Measurements from ENCODE around the gene OMD.

OMD gene

GRCh38 chr9:92381775-92382174 lies 42.5 kb downstream of the OMD start:
- Histone ChIP-seq H3K4me3 (ENCODE audit: low read length) (no peak overlapping the region), H3K4me2 (ENCODE audit: low read length) (no peak overlapping the region), H3K9me3 (ENCODE audit: control insufficient read depth, insufficient read depth, low read length) (no peaks in the 10 kb centered on the region), H3K9me2 (replicated peaks; ENCODE audit: control insufficient read depth, low read length) (no peaks in the 10 kb centered on the region), H3K27ac (ENCODE audit: low read depth, low read length) (no peak overlapping the region), H3K27me3 (ENCODE audit: control insufficient read depth, low read length) (no peaks in the 10 kb centered on the region), H3F3A (ENCODE audit: control insufficient read depth, insufficient read depth) (no peaks in the 10 kb centered on the region), H3K4me1 (ENCODE audit: control insufficient read depth, low read length) (no peaks in the 10 kb centered on the region), H3K79me2 (ENCODE audit: control insufficient read depth, low read length) (no peaks in the 10 kb centered on the region), H4K20me1 (ENCODE audit: control insufficient read depth, insufficient read depth, low read depth, low read length) (peaks cover 7% of the 10 kb centered on the region; the same call in 1 of the 2 replicates), H3K36me3 (ENCODE audit: control insufficient read depth, low read length) (0 out of 2 replicates have a peak, but pooled peaks cover 5% of the 10 kb centered on the region)
- TF ChIP-seq CTCF (IDR thresholded peaks at IDR 0.05; ENCODE audit: low read depth, low read length, poor library complexity, severe bottlenecking) (no peak), EZH2phosphoT487 (IDR thresholded peaks at IDR 0.05; ENCODE audit: borderline replicate concordance, low read length) (no peak)

- no peaks in the 10 kb centered on the region for H3K9me3 ChIP-seq (ENCODE audit: control insufficient read depth, insufficient read depth, low read length)
- no peaks in the 10 kb centered on the region for H3K79me2 ChIP-seq (ENCODE audit: control insufficient read depth, low read length)
- no peaks in the 10 kb centered on the region for H3K4me1 ChIP-seq (ENCODE audit: control insufficient read depth, low read length)
- H3K4me2 ChIP-seq (ENCODE audit: low read length), result no peak overlapping the region
- H3K4me3 ChIP-seq (ENCODE audit: low read length), result no peak overlapping the region
- no peak overlapping the region for H3K27ac ChIP-seq (ENCODE audit: low read depth, low read length)
- no peaks in the 10 kb centered on the region for H3K9me2 ChIP-seq (replicated peaks; ENCODE audit: control insufficient read depth, low read length)
- H3K27me3 ChIP-seq (ENCODE audit: control insufficient read depth, low read length), result no peaks in the 10 kb centered on the region
- peaks cover 7% of the 10 kb centered on the region; the same call in 1 of the 2 replicates for H4K20me1 ChIP-seq (ENCODE audit: control insufficient read depth, insufficient read depth, low read depth, low read length)
- no peak for TF ChIP-seq EZH2phosphoT487 (IDR thresholded peaks at IDR 0.05; ENCODE audit: borderline replicate concordance, low read length)
- no peak for TF ChIP-seq CTCF (IDR thresholded peaks at IDR 0.05; ENCODE audit: low read depth, low read length, poor library complexity, severe bottlenecking)
- H3K36me3 ChIP-seq (ENCODE audit: control insufficient read depth, low read length), result peaks cover 4% of the 10 kb centered on the region; the same call in 1 of the 2 replicates
- H3F3A ChIP-seq (ENCODE audit: control insufficient read depth, insufficient read depth), result no peaks in the 10 kb centered on the region
Observed at GRCh38 chr9:92380603-92381002, 43.7 kb downstream of the OMD start.

GRCh38 chr9:92378865-92379560 lies 45.3 kb downstream of the OMD start:
- Histone ChIP-seq H3K4me2 (ENCODE audit: low read length) (no peak overlapping the region), H3K9me2 (replicated peaks; ENCODE audit: control insufficient read depth, low read length) (no peaks in the 10 kb centered on the region), H3K27me3 (ENCODE audit: control insufficient read depth, low read length) (no peaks in the 10 kb centered on the region), H3K27ac (ENCODE audit: low read depth, low read length) (no peak overlapping the region), H3K4me1 (ENCODE audit: control insufficient read depth, low read length) (no peaks in the 10 kb centered on the region), H3F3A (ENCODE audit: control insufficient read depth, insufficient read depth) (no peaks in the 10 kb centered on the region), H3K36me3 (ENCODE audit: control insufficient read depth, low read length) (peaks cover 2% of the 10 kb centered on the region; the same call in 1 of the 2 replicates), H3K9me3 (ENCODE audit: control insufficient read depth, insufficient read depth, low read length) (no peaks in the 10 kb centered on the region), H4K20me1 (ENCODE audit: control insufficient read depth, insufficient read depth, low read depth, low read length) (peaks cover 7% of the 10 kb centered on the region; the same call in 1 of the 2 replicates), H3K79me2 (ENCODE audit: control insufficient read depth, low read length) (no peaks in the 10 kb centered on the region), H3K4me3 (ENCODE audit: low read length) (no peak overlapping the region)
- TF ChIP-seq EZH2phosphoT487 (IDR thresholded peaks at IDR 0.05; ENCODE audit: borderline replicate concordance, low read length), result no peak

GRCh38 chr9:92377876-92378275 lies 46.4 kb downstream of the OMD start:
- Histone ChIP-seq H3K4me1 (ENCODE audit: control insufficient read depth, low read length) (no peaks in the 10 kb centered on the region), H3K79me2 (ENCODE audit: control insufficient read depth, low read length) (peaks cover 3% of the 10 kb centered on the region), H3K9me2 (replicated peaks; ENCODE audit: control insufficient read depth, low read length) (no peaks in the 10 kb centered on the region), H3K27ac (ENCODE audit: low read depth, low read length) (no peak overlapping the region), H4K20me1 (ENCODE audit: control insufficient read depth, insufficient read depth, low read depth, low read length) (peaks cover 7% of the 10 kb centered on the region; the same call in 1 of the 2 replicates), H3K4me3 (ENCODE audit: low read length) (no peak overlapping the region), H3K9me3 (ENCODE audit: control insufficient read depth, insufficient read depth, low read length) (no peaks in the 10 kb centered on the region; the same call in 1 of the 2 replicates), H3K27me3 (ENCODE audit: control insufficient read depth, low read length) (no peaks in the 10 kb centered on the region), H3K4me2 (ENCODE audit: low read length) (no peak overlapping the region), H3K36me3 (ENCODE audit: control insufficient read depth, low read length) (peaks cover 2% of the 10 kb centered on the region; the same call in 1 of the 2 replicates), H3F3A (ENCODE audit: control insufficient read depth, insufficient read depth) (no peaks in the 10 kb centered on the region)
- no peak for TF ChIP-seq EZH2phosphoT487 (IDR thresholded peaks at IDR 0.05; ENCODE audit: borderline replicate concordance, low read length)
- TF ChIP-seq CTCF (IDR thresholded peaks at IDR 0.05; ENCODE audit: low read depth, low read length, poor library complexity, severe bottlenecking), result no peak

Measured in DOHH2 (cell line).